Cardiac fibroblast (primary cell): ENCODE measurements around the gene TNS2.

ENCODE experiments used
- DNase-seq, 2 donors: peaks; one replicate each; pipeline versions ENCODE4 v3.0.0 to v3.0.0-alpha.2; 2010; ENCODE audit warnings: low read depth in 2 of 2
- H3K4me3 ChIP-seq, 2 donors: replicated peaks in 1 of 2; 1 replicate in 1 of 2; 2 replicates in 1 of 2; pipeline ENCODE4 v1.5.1; 2011; ENCODE audit warnings: low read depth in 2 of 2, low read length in 2 of 2, mild to moderate bottlenecking in 2 of 2, moderate library complexity in 1 of 2
- CTCF ChIP-seq: IDR thresholded peaks from one replicate; pipeline ENCODE4 v1.5.1; 2011; ENCODE audit warnings: low read depth, mild to moderate bottlenecking, low read length, inconsistent platforms

The TNS2 gene

GRCh38 chr12:53101266-53101665 is 51.4 kb downstream of the TNS2 start:
- no peak for TF ChIP-seq CTCF
- no peak overlapping the region for H3K4me3 ChIP-seq
- no peak for DNase-seq

DNA sequence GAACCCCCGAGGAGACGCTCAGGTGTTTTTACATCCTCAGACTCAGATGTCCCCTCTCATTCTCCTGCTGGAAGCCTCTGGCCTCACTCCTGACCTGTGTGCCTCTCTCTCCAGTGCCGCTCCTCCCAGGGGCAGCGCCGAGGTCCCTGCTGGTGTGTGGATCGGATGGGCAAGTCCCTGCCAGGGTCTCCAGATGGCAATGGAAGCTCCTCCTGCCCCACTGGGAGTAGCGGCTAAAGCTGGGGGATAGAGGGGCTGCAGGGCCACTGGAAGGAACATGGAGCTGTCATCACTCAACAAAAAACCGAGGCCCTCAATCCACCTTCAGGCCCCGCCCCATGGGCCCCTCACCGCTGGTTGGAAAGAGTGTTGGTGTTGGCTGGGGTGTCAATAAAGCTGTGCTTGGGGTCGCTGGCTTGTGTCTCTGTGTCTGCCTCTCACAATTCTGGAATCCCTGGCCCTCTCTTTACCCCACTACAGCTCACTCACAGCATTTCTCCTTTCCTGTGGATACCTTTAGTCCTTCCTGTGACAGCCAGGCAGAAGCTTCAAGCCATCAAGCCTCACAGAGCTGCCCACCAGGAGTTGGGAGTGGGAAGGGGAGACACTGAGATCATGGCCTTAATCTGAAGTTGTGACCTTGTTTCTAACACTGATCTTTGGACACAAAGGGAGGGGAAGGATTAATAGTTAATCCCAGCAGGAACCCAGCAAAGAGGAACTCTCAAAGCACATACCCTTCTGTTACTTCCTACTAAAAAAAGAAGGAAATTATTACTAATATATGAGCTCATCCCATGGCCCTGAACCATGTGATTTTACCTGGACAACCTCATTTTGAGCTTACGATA is 52.3 kb downstream of the TNS2 start:
- no peak for TF ChIP-seq CTCF
- no peak overlapping the region for H3K4me3 ChIP-seq
- no peak for DNase-seq

GRCh38 chr12:53102883-53103807 is 53.3 kb downstream of the TNS2 start, which contains the start of gene SOAT2:
Gene SOAT2 (plus strand): TSS chr12:53103486. CDS start chr12:53103578, 92 bp downstream.
- no peak within 1 kb of the TSS for H3K4me3 ChIP-seq
- no peak for DNase-seq
- TF ChIP-seq CTCF: no peak

DNA sequence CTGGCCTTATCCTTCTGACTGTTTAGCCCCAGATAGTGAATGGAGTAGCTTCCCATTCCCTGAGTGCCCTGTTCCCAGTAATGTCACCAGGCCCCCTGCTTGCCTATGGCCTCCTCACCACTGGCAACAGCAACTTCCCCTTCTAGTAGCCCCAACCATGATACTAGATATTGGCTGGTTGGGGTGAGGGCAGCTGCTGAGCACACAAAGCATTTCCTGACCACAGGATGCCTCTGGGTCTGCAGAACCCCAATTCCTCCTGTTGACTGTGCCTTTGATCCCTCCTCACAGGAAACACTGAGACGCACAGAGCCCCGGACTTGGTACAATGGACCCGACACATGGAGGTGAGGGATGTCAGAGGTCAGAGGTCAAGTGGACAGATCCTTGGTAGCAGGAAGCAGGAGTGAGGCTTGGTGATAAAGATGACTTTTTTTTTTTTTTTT is 54.0 kb downstream of the TNS2 start:
- no peak for TF ChIP-seq CTCF
- no peak overlapping the region for H3K4me3 ChIP-seq
- peak in 1 of 2 donors; percentile 14 for DNase-seq

- TF ChIP-seq CTCF: no peak
- no peak for DNase-seq
- no peak overlapping the region for H3K4me3 ChIP-seq
These were observed 55.4 kb downstream of the TNS2 start for GRCh38 chr12:53105256-53105655.

DNA sequence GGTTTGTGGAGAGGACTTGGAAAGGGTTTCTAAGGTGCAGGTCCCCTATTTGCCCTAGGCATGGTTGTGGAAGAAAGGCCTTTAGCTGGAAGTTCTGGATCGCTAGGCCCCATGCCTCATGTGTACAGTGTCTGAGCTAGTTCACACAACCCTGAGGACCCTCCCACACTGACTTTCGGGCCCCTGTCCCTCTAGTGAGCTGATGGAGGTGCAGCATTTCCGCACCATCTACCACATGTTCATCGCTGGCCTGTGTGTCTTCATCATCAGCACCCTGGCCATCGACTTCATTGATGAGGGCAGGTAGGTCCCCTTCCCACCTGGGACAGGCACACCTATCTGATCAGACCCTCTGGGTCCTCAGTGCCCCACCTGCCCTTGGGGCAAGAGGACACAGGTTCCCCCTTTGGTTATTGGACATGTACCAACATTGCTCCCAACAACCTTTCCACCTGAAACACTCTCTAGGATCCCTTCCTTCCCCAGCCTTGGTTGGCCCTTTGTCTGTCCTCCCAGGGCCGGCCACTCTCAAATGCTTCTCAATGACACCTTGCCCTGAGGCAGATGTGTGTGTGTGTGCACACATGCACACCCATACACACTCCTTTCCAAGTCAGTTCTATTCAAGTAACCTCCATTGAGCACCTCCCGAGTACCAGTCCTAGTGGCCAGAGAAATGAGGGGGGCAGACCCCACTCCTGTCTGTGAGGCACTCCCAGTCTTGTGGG is 56.0 kb downstream of the TNS2 start:
- no peak for DNase-seq
- no peak overlapping the region for H3K4me3 ChIP-seq
- no peak for TF ChIP-seq CTCF
